Vagina (tissue), 2 donors: Measurements from ENCODE around the gene CBFA2T2.

Experiments used
- CTCF ChIP-seq, 3 experiments: fragments of 450-650 bp in 2 of 3; fragments of 200-600 bp in 1 of 3; sonication (generic) in 1 of 3; IDR thresholded peaks; one replicate each; pipeline ENCODE4 v1.5.1; 2017 to 2019; ENCODE audit warnings: antibody characterized with exemption in 3 of 3, mild to moderate bottlenecking in 2 of 3, moderate library complexity in 2 of 3
- POLR2A ChIP-seq, 2 donors: fragments of 450-650 bp; IDR thresholded peaks; one replicate each; pipeline ENCODE4 v1.6.1; 2017; ENCODE audit warnings: antibody characterized with exemption in 2 of 2, mild to moderate bottlenecking in 2 of 2, moderate library complexity in 2 of 2
- POLR2AphosphoS5 ChIP-seq, 2 donors: sonication (generic); formaldehyde crosslinking; IDR thresholded peaks; one replicate each; pipeline ENCODE4 v1.9.0; 2017; ENCODE audit warnings: antibody characterized with exemption in 2 of 2, mild to moderate bottlenecking in 2 of 2, low read depth in 1 of 2; ENCODE audit not compliant: insufficient read depth in 1 of 2

DNA sequence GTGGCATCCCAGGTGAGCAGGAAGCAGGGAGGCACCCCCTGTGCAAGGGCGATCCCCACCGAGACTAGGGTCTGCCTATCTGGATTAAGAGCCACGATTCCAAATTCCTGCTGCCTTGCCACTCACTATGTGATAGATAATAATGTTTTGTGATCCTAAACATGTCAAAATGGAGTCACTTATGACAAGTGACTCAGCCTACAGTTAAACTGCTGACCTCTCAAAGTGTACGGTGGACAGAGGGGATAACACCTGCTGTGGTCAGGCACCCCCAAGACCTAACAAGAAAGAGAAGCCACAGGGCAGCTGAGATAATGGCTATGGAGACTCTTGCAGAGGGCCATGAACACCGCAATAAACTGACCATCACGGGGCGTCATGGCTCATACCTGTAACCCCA lies 30.3 kb upstream of the CBFA2T2 start:
- TF ChIP-seq CTCF (IDR thresholded peaks at IDR 0.05) (no peak), POLR2A (IDR thresholded peaks at IDR 0.05) (no peak), POLR2AphosphoS5 (IDR thresholded peaks at IDR 0.05; ENCODE audit: insufficient read depth in 1 of 2, low read depth in 1 of 2) (no peak)
